ENCODE results near the gene LRRC41. TPM values are rescaled to one million over a fixed set of nuclear protein-coding genes. Genes with fewer than 3 reads are reported as not detected.
A peak's percentile ranks its signal among the peaks of the same experiment; 100 is the strongest.

LRRC41 gene, protein sequence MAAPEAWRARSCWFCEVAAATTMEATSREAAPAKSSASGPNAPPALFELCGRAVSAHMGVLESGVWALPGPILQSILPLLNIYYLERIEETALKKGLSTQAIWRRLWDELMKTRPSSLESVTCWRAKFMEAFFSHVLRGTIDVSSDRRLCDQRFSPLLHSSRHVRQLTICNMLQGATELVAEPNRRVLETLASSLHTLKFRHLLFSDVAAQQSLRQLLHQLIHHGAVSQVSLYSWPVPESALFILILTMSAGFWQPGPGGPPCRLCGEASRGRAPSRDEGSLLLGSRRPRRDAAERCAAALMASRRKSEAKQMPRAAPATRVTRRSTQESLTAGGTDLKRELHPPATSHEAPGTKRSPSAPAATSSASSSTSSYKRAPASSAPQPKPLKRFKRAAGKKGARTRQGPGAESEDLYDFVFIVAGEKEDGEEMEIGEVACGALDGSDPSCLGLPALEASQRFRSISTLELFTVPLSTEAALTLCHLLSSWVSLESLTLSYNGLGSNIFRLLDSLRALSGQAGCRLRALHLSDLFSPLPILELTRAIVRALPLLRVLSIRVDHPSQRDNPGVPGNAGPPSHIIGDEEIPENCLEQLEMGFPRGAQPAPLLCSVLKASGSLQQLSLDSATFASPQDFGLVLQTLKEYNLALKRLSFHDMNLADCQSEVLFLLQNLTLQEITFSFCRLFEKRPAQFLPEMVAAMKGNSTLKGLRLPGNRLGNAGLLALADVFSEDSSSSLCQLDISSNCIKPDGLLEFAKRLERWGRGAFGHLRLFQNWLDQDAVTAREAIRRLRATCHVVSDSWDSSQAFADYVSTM
- 106 and 123 TPM in 2 replicates for total RNA-seq

- H3K4me3 ChIP-seq (ENCODE audit: low read depth, low read length), result peak within 1 kb of the TSS; percentile 96
- peak; percentile 99 for DNase-seq (ENCODE audit: low read depth)
- TF ChIP-seq, protein P1, sequence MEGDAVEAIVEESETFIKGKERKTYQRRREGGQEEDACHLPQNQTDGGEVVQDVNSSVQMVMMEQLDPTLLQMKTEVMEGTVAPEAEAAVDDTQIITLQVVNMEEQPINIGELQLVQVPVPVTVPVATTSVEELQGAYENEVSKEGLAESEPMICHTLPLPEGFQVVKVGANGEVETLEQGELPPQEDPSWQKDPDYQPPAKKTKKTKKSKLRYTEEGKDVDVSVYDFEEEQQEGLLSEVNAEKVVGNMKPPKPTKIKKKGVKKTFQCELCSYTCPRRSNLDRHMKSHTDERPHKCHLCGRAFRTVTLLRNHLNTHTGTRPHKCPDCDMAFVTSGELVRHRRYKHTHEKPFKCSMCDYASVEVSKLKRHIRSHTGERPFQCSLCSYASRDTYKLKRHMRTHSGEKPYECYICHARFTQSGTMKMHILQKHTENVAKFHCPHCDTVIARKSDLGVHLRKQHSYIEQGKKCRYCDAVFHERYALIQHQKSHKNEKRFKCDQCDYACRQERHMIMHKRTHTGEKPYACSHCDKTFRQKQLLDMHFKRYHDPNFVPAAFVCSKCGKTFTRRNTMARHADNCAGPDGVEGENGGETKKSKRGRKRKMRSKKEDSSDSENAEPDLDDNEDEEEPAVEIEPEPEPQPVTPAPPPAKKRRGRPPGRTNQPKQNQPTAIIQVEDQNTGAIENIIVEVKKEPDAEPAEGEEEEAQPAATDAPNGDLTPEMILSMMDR (IDR thresholded peaks at IDR 0.05; ENCODE audit: insufficient read depth, low read depth, low read length), result no peak
These were observed at the start of gene LRRC41, which contains the start of gene UQCRH for GRCh38 chr1:46303038-46303871. Gene LRRC41, minus strand, starts transcription at chr1:46303616. Its CDS starts 294 bp downstream, at chr1:46303322. Gene UQCRH, plus strand, starts transcription at chr1:46303698. Its CDS starts 69 bp downstream, at chr1:46303767.

DNA sequence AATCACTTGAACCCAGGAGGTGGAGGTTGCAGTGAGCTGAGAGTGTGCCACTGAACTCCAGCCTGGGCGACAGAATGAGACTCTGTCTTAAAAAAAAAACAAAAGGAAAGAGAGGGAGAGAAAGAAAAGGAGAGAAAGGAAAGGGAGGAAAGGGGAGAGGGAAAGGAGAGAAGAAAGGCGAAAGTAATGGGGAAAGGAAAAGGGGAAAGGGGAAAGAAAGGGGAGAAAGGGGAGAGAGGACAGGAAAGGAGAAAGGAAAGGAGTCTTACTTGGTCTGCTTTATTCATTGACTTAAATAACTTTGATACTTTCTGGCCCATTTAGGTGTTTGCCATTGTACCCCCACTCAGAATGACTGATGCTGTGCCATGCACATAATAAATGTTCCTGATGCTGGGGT, 48.9 kb upstream of the LRRC41 start:
- DNase-seq (ENCODE audit: low read depth), result no peak
- TF ChIP-seq, protein P1 (IDR thresholded peaks at IDR 0.05; ENCODE audit: insufficient read depth, low read depth, low read length), result no peak
- H3K4me3 ChIP-seq (ENCODE audit: low read depth, low read length), result no peak overlapping the region

- H3K4me3 ChIP-seq (ENCODE audit: low read depth, low read length), result no peak overlapping the region
- TF ChIP-seq, protein P1 (IDR thresholded peaks at IDR 0.05; ENCODE audit: insufficient read depth, low read depth, low read length), result no peak
- no peak for DNase-seq (ENCODE audit: low read depth)
These were observed 41.9 kb upstream of the LRRC41 start for GRCh38 chr1:46345281-46345680.

- DNase-seq (ENCODE audit: low read depth), result no peak
- TF ChIP-seq, protein P1 (IDR thresholded peaks at IDR 0.05; ENCODE audit: insufficient read depth, low read depth, low read length), result no peak
- no peak overlapping the region for H3K4me3 ChIP-seq (ENCODE audit: low read depth, low read length)
These were observed 41.1 kb upstream of the LRRC41 start for GRCh38 chr1:46344481-46344880.

- DNase-seq (ENCODE audit: low read depth), result no peak
- no peak overlapping the region for H3K4me3 ChIP-seq (ENCODE audit: low read depth, low read length)
- TF ChIP-seq, protein P1 (IDR thresholded peaks at IDR 0.05; ENCODE audit: insufficient read depth, low read depth, low read length), result no peak
These were observed 40.3 kb upstream of the LRRC41 start for GRCh38 chr1:46343705-46344104.

- TF ChIP-seq, protein P1 (IDR thresholded peaks at IDR 0.05; ENCODE audit: insufficient read depth, low read depth, low read length), result no peak
- H3K4me3 ChIP-seq (ENCODE audit: low read depth, low read length), result no peak overlapping the region
- no peak for DNase-seq (ENCODE audit: low read depth)
These were observed 39.9 kb upstream of the LRRC41 start for GRCh38 chr1:46343351-46343695.

Measured in fibroblast of villous mesenchyme (primary cell).